Parathyroid adenoma (tissue), 2 donors: ENCODE data around the gene ZFHX2.

ENCODE experiments used
- H2AFZ ChIP-seq: fragments of 300-600 bp; sonication (generic); one replicate; pipeline ENCODE4 v1.7.0; 2017; ENCODE audit warnings: antibody characterized with exemption, mild to moderate bottlenecking
- H3K27ac ChIP-seq: fragments of 300-600 bp; sonication (generic); one replicate; pipeline ENCODE4 v1.7.0; 2017
- H3K27me3 ChIP-seq: fragments of 300-600 bp; sonication (generic); one replicate; pipeline ENCODE4 v1.7.0; 2017; ENCODE audit warnings: low read length; ENCODE audit not compliant: control insufficient read depth, insufficient read depth
- H3K36me3 ChIP-seq: fragments of 300-600 bp; sonication (generic); one replicate; pipeline ENCODE4 v1.7.0; 2017; ENCODE audit warnings: low read length; ENCODE audit not compliant: control insufficient read depth, insufficient read depth
- H3K4me1 ChIP-seq: fragments of 300-600 bp; sonication (generic); one replicate; pipeline ENCODE4 v1.7.0; 2017; ENCODE audit warnings: control low read depth
- H3K4me2 ChIP-seq: fragments of 300-600 bp; sonication (generic); one replicate; pipeline ENCODE4 v1.7.0; 2017; ENCODE audit warnings: low read length
- H3K4me3 ChIP-seq: fragments of 300-600 bp; sonication (generic); one replicate; pipeline ENCODE4 v1.7.0; 2017; ENCODE audit warnings: low read depth, low read length
- H3K79me2 ChIP-seq: fragments of 300-600 bp; sonication (generic); one replicate; pipeline ENCODE4 v1.7.0; 2017; ENCODE audit warnings: control low read depth
- H3K9ac ChIP-seq: fragments of 300-600 bp; sonication (generic); one replicate; pipeline ENCODE4 v1.7.0; 2017; ENCODE audit warnings: mild to moderate bottlenecking
- H3K9me3 ChIP-seq: fragments of 300-600 bp; sonication (generic); one replicate; pipeline ENCODE4 v1.7.0; 2017; ENCODE audit warnings: low read length; ENCODE audit not compliant: control insufficient read depth
- CTCF ChIP-seq: fragments of 300-600 bp; sonication (generic); IDR thresholded peaks from one replicate; pipeline ENCODE4 v1.7.0; 2017; ENCODE audit warnings: antibody characterized with exemption, mild to moderate bottlenecking
- donor health status: primary hyperparathyroidism.

Gene ZFHX2

GRCh38 chr14:23522643-23523198, 28.8 kb downstream of the ZFHX2 start:
- Histone ChIP-seq H3K27ac (no peak overlapping the region), H2AFZ (no peak overlapping the region)
- TF ChIP-seq CTCF, result no peak

GRCh38 chr14:23521785-23522640, 29.6 kb downstream of the ZFHX2 start:
- Histone ChIP-seq H3K27me3 (no peaks in the 10 kb centered on the region), H3K79me2 (no peaks in the 10 kb centered on the region), H3K4me3 (no peak overlapping the region), H3K9me3 (no peaks in the 10 kb centered on the region), H3K9ac (no peak overlapping the region), H3K4me2 (no peak overlapping the region), H2AFZ (no peak overlapping the region), H3K4me1 (peaks cover 16% of the 10 kb centered on the region), H3K27ac (no peak overlapping the region), H3K36me3 (no peaks in the 10 kb centered on the region)
- TF ChIP-seq CTCF, result no peak

More at GRCh38 chr14:23522643-23523198, 28.8 kb downstream of the ZFHX2 start:
- Histone ChIP-seq H3K79me2 (no peaks in the 10 kb centered on the region), H3K4me1 (peaks cover 20% of the 10 kb centered on the region), H3K36me3 (no peaks in the 10 kb centered on the region), H3K9ac (no peak overlapping the region), H3K4me2 (no peak overlapping the region), H3K4me3 (no peak overlapping the region), H3K27me3 (no peaks in the 10 kb centered on the region), H3K9me3 (no peaks in the 10 kb centered on the region)

- no peak overlapping the region for H3K4me3 ChIP-seq
- no peak overlapping the region for H3K9ac ChIP-seq
- H2AFZ ChIP-seq, result no peak overlapping the region
- H3K9me3 ChIP-seq, result no peaks in the 10 kb centered on the region
- H3K4me1 ChIP-seq, result peaks cover 14% of the 10 kb centered on the region
- H3K27me3 ChIP-seq, result no peaks in the 10 kb centered on the region
- no peak overlapping the region for H3K27ac ChIP-seq
- H3K79me2 ChIP-seq, result no peaks in the 10 kb centered on the region
- H3K4me2 ChIP-seq, result no peak overlapping the region
- no peaks in the 10 kb centered on the region for H3K36me3 ChIP-seq
- TF ChIP-seq CTCF, result no peak
These were observed 30.5 kb downstream of the ZFHX2 start for GRCh38 chr14:23520899-23521533.

- H3K4me1 ChIP-seq, result peaks cover 14% of the 10 kb centered on the region
- no peak overlapping the region for H3K4me3 ChIP-seq
- no peak overlapping the region for H3K4me2 ChIP-seq
- no peaks in the 10 kb centered on the region for H3K27me3 ChIP-seq
- no peak overlapping the region for H3K9ac ChIP-seq
- no peak for TF ChIP-seq CTCF
- H3K79me2 ChIP-seq, result no peaks in the 10 kb centered on the region
- H3K36me3 ChIP-seq, result no peaks in the 10 kb centered on the region
- H2AFZ ChIP-seq, result no peak overlapping the region
- H3K9me3 ChIP-seq, result no peaks in the 10 kb centered on the region
- no peak overlapping the region for H3K27ac ChIP-seq
These were observed 32.9 kb downstream of the ZFHX2 start for GRCh38 chr14:23518709-23519108.
